HUES6 (cell line): ENCODE data around the gene KCNQ5.

ENCODE experiments used
- H3K27ac ChIP-seq: 2 replicates; pipeline ENCODE4 v1.7.0; 2013; ENCODE audit warnings: low read depth, mild to moderate bottlenecking, low read length, inconsistent platforms
- H3K27me3 ChIP-seq: 2 replicates; pipeline ENCODE4 v1.6.1; 2013; ENCODE audit warnings: low read length; ENCODE audit not compliant: control insufficient read depth, insufficient read depth
- H3K36me3 ChIP-seq: 2 replicates; pipeline ENCODE4 v1.6.1; 2013; ENCODE audit warnings: low read length; ENCODE audit not compliant: control insufficient read depth, insufficient read depth
- H3K4me1 ChIP-seq: 2 replicates; pipeline ENCODE4 v1.6.1; 2013; ENCODE audit warnings: low read length; ENCODE audit not compliant: control insufficient read depth, insufficient read depth
- H3K4me3 ChIP-seq: 2 replicates; pipeline ENCODE4 v1.5.1; 2013; ENCODE audit warnings: low read depth, low read length
- H3K9ac ChIP-seq: one replicate; pipeline ENCODE4 v1.6.1; 2013; ENCODE audit warnings: mild to moderate bottlenecking, low read length
- H3K9me3 ChIP-seq: 2 replicates; pipeline ENCODE4 v1.6.1; 2013; ENCODE audit warnings: low read depth, low read length; ENCODE audit not compliant: control insufficient read depth, insufficient read depth

Gene KCNQ5

DNA sequence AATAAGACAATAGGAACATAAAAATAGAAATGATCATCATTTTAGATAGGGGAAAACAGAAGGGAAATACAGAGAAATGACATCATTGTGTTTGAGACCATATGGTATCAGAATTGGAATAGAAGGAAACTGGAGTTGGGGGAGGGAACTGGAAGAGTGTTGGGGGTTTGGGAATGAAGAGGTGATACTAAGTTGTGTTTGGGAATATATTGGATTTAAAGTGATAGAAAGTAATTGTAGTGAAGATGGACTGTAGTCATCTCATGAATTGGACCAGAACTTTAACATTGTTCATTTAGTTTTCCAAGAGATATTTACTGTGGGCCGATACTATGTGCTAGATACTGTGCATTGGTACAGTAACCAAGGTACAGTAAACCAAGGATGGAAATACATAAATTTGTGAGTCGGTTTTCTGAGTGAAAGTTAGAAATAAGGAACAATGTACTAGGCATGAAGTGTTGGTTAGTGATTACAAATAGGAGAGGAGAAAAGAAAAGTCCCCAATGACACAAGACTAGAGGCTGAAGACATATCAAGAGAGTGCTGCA, 32.3 kb downstream of the KCNQ5 start:
- no peaks in the 10 kb centered on the region for H3K27me3 ChIP-seq
- H3K9ac ChIP-seq, result no peak overlapping the region
- no peaks in the 10 kb centered on the region for H3K9me3 ChIP-seq
- H3K36me3 ChIP-seq, result no peaks in the 10 kb centered on the region
- peaks cover 11% of the 10 kb centered on the region for H3K4me1 ChIP-seq
- H3K27ac ChIP-seq, result no peak overlapping the region
- no peak overlapping the region for H3K4me3 ChIP-seq

DNA sequence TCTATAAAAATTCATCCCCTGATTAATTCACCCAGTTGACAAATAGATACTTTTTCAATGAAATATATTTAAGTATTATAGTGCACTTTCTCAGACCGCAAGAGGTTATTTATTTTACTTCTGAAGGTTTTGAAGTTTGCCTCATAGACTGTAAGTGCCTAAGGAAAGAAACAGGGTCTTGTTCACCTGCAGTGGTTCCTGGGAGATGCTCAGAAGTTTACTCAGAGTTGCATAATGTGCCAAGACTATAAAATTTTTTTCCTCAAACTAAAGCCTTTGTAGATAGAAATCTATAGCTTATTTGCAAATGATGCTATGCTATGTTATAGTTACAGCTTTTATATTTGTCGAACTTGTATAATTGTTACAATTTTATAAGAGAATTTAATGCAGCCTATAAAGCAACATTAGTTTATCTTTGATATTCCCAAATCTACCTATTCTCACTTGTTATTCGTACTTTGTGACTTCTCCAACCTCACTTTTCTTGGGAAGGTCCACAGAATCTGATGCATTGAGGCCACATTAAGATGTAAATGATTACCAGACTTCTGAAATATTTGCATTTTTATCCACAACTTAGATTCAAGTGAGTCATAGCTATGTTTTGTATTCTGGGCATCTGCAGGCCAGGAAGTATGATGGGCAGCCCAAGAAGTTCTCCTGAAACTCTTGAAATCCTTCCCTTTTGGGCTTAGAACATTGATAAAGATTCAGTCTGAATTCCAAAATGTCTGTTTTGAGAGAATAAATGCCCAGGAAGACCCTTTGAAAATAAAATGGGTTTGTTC, 35.7 kb downstream of the KCNQ5 start:
- H3K4me3 ChIP-seq, result no peak overlapping the region
- H3K36me3 ChIP-seq, result no peaks in the 10 kb centered on the region
- H3K4me1 ChIP-seq, result peaks cover 1% of the 10 kb centered on the region; the same call in 1 of the 2 replicates
- no peaks in the 10 kb centered on the region for H3K9me3 ChIP-seq
- H3K27me3 ChIP-seq, result no peaks in the 10 kb centered on the region
- no peak overlapping the region for H3K27ac ChIP-seq
- no peak overlapping the region for H3K9ac ChIP-seq

DNA sequence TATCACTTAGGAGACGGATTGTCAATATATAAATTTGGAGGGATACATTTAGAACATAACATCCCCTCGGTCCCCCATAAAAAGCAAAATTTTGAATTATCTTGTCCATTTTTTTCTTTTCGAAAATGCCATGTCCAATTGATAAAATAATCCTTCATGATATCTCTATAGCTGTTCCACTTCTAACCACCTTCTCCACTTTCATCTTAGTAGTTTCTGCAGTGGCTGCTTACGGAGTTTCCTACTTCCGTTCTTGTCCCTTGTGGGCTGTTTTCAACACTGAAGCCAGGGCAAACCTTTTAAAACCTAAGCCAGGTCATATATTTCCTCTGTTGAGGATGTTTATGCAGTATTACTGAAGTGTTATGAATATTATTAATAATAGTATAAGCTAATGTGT, 37.9 kb downstream of the KCNQ5 start:
- Histone ChIP-seq H3K4me3 (no peak overlapping the region), H3K27me3 (no peaks in the 10 kb centered on the region), H3K27ac (no peak overlapping the region)

DNA sequence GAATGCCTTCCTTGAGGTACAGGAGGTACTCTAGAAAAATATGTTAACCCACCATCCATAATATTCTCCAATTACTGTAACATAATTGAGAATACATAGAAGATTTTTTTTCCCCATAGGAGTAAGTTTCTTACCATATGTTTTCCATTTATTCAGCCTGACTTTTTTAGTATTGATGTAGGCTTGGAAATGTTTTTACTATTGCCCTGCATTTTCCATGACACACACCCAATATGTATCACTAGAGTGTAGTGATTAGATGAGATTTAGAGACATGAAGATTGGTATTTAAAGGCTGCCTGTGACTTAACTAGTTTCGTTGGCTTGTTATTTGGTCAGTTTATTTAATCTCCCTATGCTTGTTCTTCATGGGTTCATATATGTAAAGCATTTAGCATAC, 39.5 kb downstream of the KCNQ5 start:
- Histone ChIP-seq H3K4me1 (no peaks in the 10 kb centered on the region), H3K9ac (no peak overlapping the region), H3K27me3 (no peaks in the 10 kb centered on the region), H3K36me3 (no peaks in the 10 kb centered on the region), H3K27ac (no peak overlapping the region), H3K4me3 (no peak overlapping the region), H3K9me3 (no peaks in the 10 kb centered on the region)

More for the DNA sequence above, 37.9 kb downstream of the KCNQ5 start:
- no peaks in the 10 kb centered on the region for H3K36me3 ChIP-seq
- H3K4me1 ChIP-seq, result no peaks in the 10 kb centered on the region
- H3K9ac ChIP-seq, result no peak overlapping the region
- no peaks in the 10 kb centered on the region for H3K9me3 ChIP-seq

DNA sequence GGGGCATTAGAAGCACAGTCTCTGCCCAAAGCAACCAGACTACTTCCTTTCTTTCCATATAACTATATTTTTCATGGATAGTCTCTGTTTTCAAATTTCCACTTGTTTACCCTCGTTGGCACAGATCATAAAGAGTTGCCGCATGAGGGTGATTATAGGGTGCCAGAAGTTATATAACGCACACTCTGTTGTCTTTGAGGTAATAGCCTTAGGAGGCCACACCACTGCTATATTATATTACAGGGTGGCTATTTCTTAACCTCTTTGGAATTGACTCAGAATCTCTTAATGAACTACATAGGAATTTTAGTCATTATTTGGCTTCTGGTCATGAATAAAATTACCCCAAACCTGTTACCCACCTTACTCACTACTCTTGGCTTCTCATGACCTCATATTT, 43.7 kb downstream of the KCNQ5 start:
- no peak overlapping the region for H3K4me3 ChIP-seq
- H3K9ac ChIP-seq, result no peak overlapping the region
- H3K27ac ChIP-seq, result no peak overlapping the region

DNA sequence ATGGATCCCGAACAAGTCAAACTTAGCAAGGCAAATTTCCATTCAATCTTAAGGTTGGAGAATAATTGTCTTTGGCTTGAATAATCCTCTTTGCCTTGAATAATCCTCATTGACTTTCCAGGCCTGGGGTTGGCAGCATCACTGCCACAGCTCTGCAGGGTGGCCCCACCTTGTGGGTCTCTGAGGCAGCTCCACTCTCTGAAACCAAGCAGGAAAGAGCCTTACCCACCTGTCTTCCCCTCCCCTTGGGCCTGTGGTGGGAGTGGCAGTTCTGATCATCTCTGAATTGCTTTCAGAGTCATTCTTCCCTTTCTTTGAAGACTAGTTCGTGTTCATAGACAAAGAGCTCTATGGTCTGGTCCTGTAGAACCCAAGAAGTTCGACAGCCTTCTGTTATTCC, 47.5 kb downstream of the KCNQ5 start:
- Histone ChIP-seq H3K27ac (no peak overlapping the region), H3K27me3 (no peaks in the 10 kb centered on the region), H3K9me3 (no peaks in the 10 kb centered on the region; the same call in 1 of the 2 replicates), H3K9ac (no peak overlapping the region), H3K36me3 (no peaks in the 10 kb centered on the region), H3K4me3 (no peak overlapping the region), H3K4me1 (no peaks in the 10 kb centered on the region)

More for the DNA sequence above, 43.7 kb downstream of the KCNQ5 start:
- Histone ChIP-seq H3K9me3 (no peaks in the 10 kb centered on the region; the same call in 1 of the 2 replicates), H3K27me3 (no peaks in the 10 kb centered on the region), H3K36me3 (no peaks in the 10 kb centered on the region), H3K4me1 (no peaks in the 10 kb centered on the region)

DNA sequence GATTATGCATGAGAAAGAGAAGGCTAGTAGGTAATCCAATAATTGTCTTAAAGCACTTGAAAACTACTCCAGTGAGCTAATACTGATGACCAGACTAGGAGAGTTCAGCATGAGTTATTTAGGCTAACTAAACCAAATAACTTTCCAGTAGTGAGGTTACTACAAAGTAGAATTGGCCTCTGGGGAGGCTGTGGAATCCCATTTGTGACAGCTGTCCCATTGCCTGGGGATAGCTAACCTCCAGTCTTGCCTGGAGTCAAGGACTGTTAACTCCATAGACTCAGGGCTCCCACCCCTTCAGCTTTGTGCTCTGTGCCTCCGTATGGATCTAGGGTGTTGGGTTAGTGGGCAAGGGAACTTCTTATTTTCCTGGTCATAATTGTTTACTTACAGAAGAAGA, 51.0 kb downstream of the KCNQ5 start:
- no peak overlapping the region for H3K4me3 ChIP-seq
- H3K27me3 ChIP-seq, result no peaks in the 10 kb centered on the region
- H3K9ac ChIP-seq, result no peak overlapping the region
- H3K4me1 ChIP-seq, result no peaks in the 10 kb centered on the region
- no peaks in the 10 kb centered on the region for H3K9me3 ChIP-seq
- H3K36me3 ChIP-seq, result no peaks in the 10 kb centered on the region
- no peak overlapping the region for H3K27ac ChIP-seq

DNA sequence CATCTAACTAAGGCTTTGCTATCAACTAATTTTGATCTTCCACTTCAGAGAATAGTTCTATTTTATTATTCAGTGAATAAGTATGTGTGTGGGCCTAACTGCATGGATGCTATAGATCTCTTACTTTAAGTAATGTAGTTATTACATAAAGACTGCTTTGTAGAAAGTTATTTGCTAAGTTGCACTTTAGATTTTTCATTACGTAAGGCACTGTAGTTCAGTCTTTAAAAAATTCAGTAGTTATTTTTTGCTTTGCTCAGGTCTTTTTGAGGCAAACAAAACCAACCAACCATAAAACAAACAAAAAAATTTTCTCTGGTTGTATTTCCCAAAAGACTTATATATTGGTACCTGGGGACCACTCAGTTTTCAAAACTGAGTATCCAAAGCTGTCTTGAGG, 53.0 kb downstream of the KCNQ5 start:
- no peak overlapping the region for H3K27ac ChIP-seq
- no peak overlapping the region for H3K4me3 ChIP-seq
- H3K9me3 ChIP-seq, result no peaks in the 10 kb centered on the region
- H3K36me3 ChIP-seq, result no peaks in the 10 kb centered on the region
- H3K9ac ChIP-seq, result no peak overlapping the region
- H3K4me1 ChIP-seq, result no peaks in the 10 kb centered on the region
- no peaks in the 10 kb centered on the region for H3K27me3 ChIP-seq

DNA sequence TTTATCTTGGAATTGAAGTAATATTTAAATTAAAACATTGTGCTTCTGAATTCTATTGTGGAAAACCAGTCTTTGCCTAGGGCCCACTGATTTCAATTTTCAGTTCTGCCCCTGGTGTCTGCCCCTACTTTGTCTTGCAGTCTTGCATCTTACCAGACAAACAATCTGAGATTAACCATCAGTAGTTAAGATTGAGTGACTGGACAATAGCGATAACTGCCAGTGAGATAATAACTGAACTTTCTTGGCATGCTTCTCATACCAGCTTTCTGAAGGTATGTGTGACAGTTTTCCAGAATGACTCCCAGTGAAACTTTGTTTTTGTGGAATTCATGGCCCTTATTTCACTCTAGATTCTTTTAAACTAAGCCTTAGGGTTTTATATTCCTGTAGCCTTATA, 53.5 kb downstream of the KCNQ5 start:
- H3K4me1 ChIP-seq, result no peaks in the 10 kb centered on the region
- H3K27ac ChIP-seq, result no peak overlapping the region
- no peaks in the 10 kb centered on the region for H3K27me3 ChIP-seq
- no peak overlapping the region for H3K9ac ChIP-seq
- no peaks in the 10 kb centered on the region for H3K9me3 ChIP-seq
- H3K4me3 ChIP-seq, result no peak overlapping the region
- no peaks in the 10 kb centered on the region for H3K36me3 ChIP-seq

DNA sequence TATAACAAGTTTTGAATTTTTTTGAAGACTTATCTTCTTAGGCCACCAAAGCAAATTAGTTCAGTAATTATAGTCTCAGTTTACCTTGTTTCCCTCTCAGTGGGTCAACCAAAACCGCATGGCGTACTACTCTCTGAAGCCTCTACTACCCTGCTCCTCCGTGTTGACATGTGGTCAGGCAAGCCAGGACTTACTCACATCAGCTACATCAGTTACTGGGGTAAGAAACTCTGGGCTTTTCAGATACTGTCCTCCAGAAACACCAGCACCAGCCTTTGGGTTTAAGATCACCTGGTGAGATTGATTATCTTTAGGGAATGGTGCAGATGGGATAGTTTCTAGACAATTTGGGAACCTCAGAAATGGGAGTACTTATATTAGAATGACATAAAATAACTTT, 55.1 kb downstream of the KCNQ5 start:
- Histone ChIP-seq H3K9me3 (no peaks in the 10 kb centered on the region), H3K27me3 (no peaks in the 10 kb centered on the region), H3K36me3 (no peaks in the 10 kb centered on the region), H3K4me3 (no peak overlapping the region), H3K4me1 (no peaks in the 10 kb centered on the region), H3K9ac (no peak overlapping the region), H3K27ac (no peak overlapping the region)

DNA sequence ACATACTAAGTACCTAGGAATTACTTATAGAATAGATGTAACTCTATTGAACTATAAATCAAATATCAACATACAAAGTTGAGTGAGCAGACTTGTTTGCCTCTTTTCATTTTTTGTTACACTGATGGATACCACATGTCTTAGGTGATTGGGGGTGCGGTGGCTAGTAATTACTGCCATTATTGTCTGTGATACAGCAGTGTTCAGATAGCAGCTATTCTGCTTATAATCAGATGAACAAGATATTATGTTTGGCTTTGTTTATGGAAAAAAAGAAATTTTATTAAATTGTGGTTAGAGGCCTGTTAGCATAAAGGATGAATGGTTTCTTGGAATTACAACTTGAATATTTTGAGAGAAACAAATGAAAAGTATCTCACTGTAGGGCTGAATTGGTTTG, 55.9 kb downstream of the KCNQ5 start:
- Histone ChIP-seq H3K4me3 (no peak overlapping the region), H3K4me1 (no peaks in the 10 kb centered on the region), H3K27ac (no peak overlapping the region), H3K9me3 (no peaks in the 10 kb centered on the region), H3K27me3 (no peaks in the 10 kb centered on the region), H3K9ac (no peak overlapping the region), H3K36me3 (no peaks in the 10 kb centered on the region)
